ENCODE results near the gene TC2N.

The TC2N gene

GRCh38 chr14:91897106-91897701 is 29.9 kb upstream of the TC2N start:
- Mint-ChIP-seq H3K4me1 (ENCODE audit: low read depth) (peaks cover 19% of the 10 kb centered on the region), H3K36me3 (ENCODE audit: low read depth) (no peaks in the 10 kb centered on the region), H3K4me3 (no peak overlapping the region), H3K27me3 (no peaks in the 10 kb centered on the region), H3K27ac (no peak overlapping the region), H3K9me3 (no peaks in the 10 kb centered on the region)
- no peak for DNase-seq

- no peak overlapping the region for H3K27ac Mint-ChIP-seq
- no peak for DNase-seq
- H3K27me3 Mint-ChIP-seq: no peaks in the 10 kb centered on the region
- H3K9me3 Mint-ChIP-seq: no peaks in the 10 kb centered on the region
- H3K4me3 Mint-ChIP-seq: no peak overlapping the region
- H3K4me1 Mint-ChIP-seq (ENCODE audit: low read depth): peaks cover 24% of the 10 kb centered on the region
- H3K36me3 Mint-ChIP-seq (ENCODE audit: low read depth): no peaks in the 10 kb centered on the region
Measured at GRCh38 chr14:91896419-91896818, 29.1 kb upstream of the TC2N start.

- H3K4me3 Mint-ChIP-seq: no peak overlapping the region
- H3K27ac Mint-ChIP-seq: peak overlapping the region; percentile 84
- H3K9me3 Mint-ChIP-seq: no peaks in the 10 kb centered on the region
- H3K27me3 Mint-ChIP-seq: no peaks in the 10 kb centered on the region
- H3K36me3 Mint-ChIP-seq (ENCODE audit: low read depth): no peaks in the 10 kb centered on the region
- no peak for DNase-seq
- H3K4me1 Mint-ChIP-seq (ENCODE audit: low read depth): peaks cover 51% of the 10 kb centered on the region
Measured at GRCh38 chr14:91893669-91894068, 26.3 kb upstream of the TC2N start.

- Mint-ChIP-seq H3K9me3 (no peaks in the 10 kb centered on the region), H3K27ac (peak overlapping the region; percentile 84), H3K4me1 (ENCODE audit: low read depth) (peaks cover 53% of the 10 kb centered on the region), H3K36me3 (ENCODE audit: low read depth) (no peaks in the 10 kb centered on the region), H3K27me3 (no peaks in the 10 kb centered on the region), H3K4me3 (no peak overlapping the region)
- DNase-seq: no peak
Measured at GRCh38 chr14:91893007-91893406, 25.7 kb upstream of the TC2N start.

- H3K4me3 Mint-ChIP-seq: no peak overlapping the region
- no peak overlapping the region for H3K27ac Mint-ChIP-seq
Measured at GRCh38 chr14:91891721-91892220, 24.4 kb upstream of the TC2N start.

GRCh38 chr14:91891101-91891500 is 23.8 kb upstream of the TC2N start:
- H3K27me3 Mint-ChIP-seq: no peaks in the 10 kb centered on the region
- H3K4me3 Mint-ChIP-seq: no peak overlapping the region
- H3K27ac Mint-ChIP-seq: peak overlapping the region; percentile 68
- H3K9me3 Mint-ChIP-seq: no peaks in the 10 kb centered on the region
- peaks cover 53% of the 10 kb centered on the region for H3K4me1 Mint-ChIP-seq (ENCODE audit: low read depth)
- no peaks in the 10 kb centered on the region for H3K36me3 Mint-ChIP-seq (ENCODE audit: low read depth)
- DNase-seq: no peak

More at GRCh38 chr14:91891721-91892220, 24.4 kb upstream of the TC2N start:
- Mint-ChIP-seq H3K4me1 (ENCODE audit: low read depth) (peaks cover 53% of the 10 kb centered on the region), H3K27me3 (no peaks in the 10 kb centered on the region), H3K36me3 (ENCODE audit: low read depth) (no peaks in the 10 kb centered on the region), H3K9me3 (no peaks in the 10 kb centered on the region)
- no peak for DNase-seq

GRCh38 chr14:91890291-91890749 is 23.0 kb upstream of the TC2N start:
- Mint-ChIP-seq H3K4me1 (ENCODE audit: low read depth) (peaks cover 53% of the 10 kb centered on the region), H3K27me3 (no peaks in the 10 kb centered on the region), H3K9me3 (no peaks in the 10 kb centered on the region), H3K27ac (peak overlapping the region; percentile 68), H3K36me3 (ENCODE audit: low read depth) (no peaks in the 10 kb centered on the region), H3K4me3 (no peak overlapping the region)
- no peak for DNase-seq

GRCh38 chr14:91889477-91890211 is 22.3 kb upstream of the TC2N start:
- H3K27me3 Mint-ChIP-seq: no peaks in the 10 kb centered on the region
- H3K9me3 Mint-ChIP-seq: no peaks in the 10 kb centered on the region
- H3K4me3 Mint-ChIP-seq: no peak overlapping the region
- H3K36me3 Mint-ChIP-seq (ENCODE audit: low read depth): no peaks in the 10 kb centered on the region
- no peak for DNase-seq
- H3K4me1 Mint-ChIP-seq (ENCODE audit: low read depth): peaks cover 53% of the 10 kb centered on the region
- peak overlapping the region; percentile 44 for H3K27ac Mint-ChIP-seq

- Mint-ChIP-seq H3K4me1 (ENCODE audit: low read depth) (peaks cover 50% of the 10 kb centered on the region), H3K27ac (no peak overlapping the region), H3K9me3 (no peaks in the 10 kb centered on the region), H3K36me3 (ENCODE audit: low read depth) (no peaks in the 10 kb centered on the region), H3K4me3 (no peak overlapping the region), H3K27me3 (no peaks in the 10 kb centered on the region)
- no peak for DNase-seq
Measured at GRCh38 chr14:91888641-91889476, 21.5 kb upstream of the TC2N start.

GRCh38 chr14:91886961-91887360 is 19.6 kb upstream of the TC2N start:
- Mint-ChIP-seq H3K36me3 (ENCODE audit: low read depth) (no peaks in the 10 kb centered on the region), H3K9me3 (no peaks in the 10 kb centered on the region), H3K4me1 (ENCODE audit: low read depth) (peaks cover 33% of the 10 kb centered on the region), H3K4me3 (no peak overlapping the region), H3K27ac (no peak overlapping the region), H3K27me3 (no peaks in the 10 kb centered on the region)
- DNase-seq: no peak

GRCh38 chr14:91885839-91886238 is 18.5 kb upstream of the TC2N start:
- Mint-ChIP-seq H3K4me1 (ENCODE audit: low read depth) (peaks cover 30% of the 10 kb centered on the region), H3K27me3 (no peaks in the 10 kb centered on the region), H3K4me3 (no peak overlapping the region), H3K36me3 (ENCODE audit: low read depth) (no peaks in the 10 kb centered on the region), H3K27ac (no peak overlapping the region), H3K9me3 (no peaks in the 10 kb centered on the region)
- no peak for DNase-seq

GRCh38 chr14:91885113-91885712 is 17.9 kb upstream of the TC2N start:
- DNase-seq: no peak
- Mint-ChIP-seq H3K27ac (no peak overlapping the region), H3K36me3 (ENCODE audit: low read depth) (no peaks in the 10 kb centered on the region), H3K4me3 (no peak overlapping the region), H3K4me1 (ENCODE audit: low read depth) (peaks cover 30% of the 10 kb centered on the region), H3K27me3 (no peaks in the 10 kb centered on the region), H3K9me3 (no peaks in the 10 kb centered on the region)

GRCh38 chr14:91884664-91885063 is 17.3 kb upstream of the TC2N start:
- Mint-ChIP-seq H3K4me1 (ENCODE audit: low read depth) (peaks cover 30% of the 10 kb centered on the region), H3K27ac (no peak overlapping the region), H3K27me3 (no peaks in the 10 kb centered on the region), H3K9me3 (no peaks in the 10 kb centered on the region), H3K36me3 (ENCODE audit: low read depth) (no peaks in the 10 kb centered on the region), H3K4me3 (no peak overlapping the region)
- DNase-seq: no peak

- no peak for DNase-seq
- Mint-ChIP-seq H3K36me3 (ENCODE audit: low read depth) (no peaks in the 10 kb centered on the region), H3K27me3 (no peaks in the 10 kb centered on the region), H3K4me1 (ENCODE audit: low read depth) (peaks cover 25% of the 10 kb centered on the region), H3K9me3 (no peaks in the 10 kb centered on the region), H3K4me3 (no peak overlapping the region), H3K27ac (no peak overlapping the region)
Measured at GRCh38 chr14:91883753-91884152, 16.4 kb upstream of the TC2N start.

Data from activated T-cell treated with anti-CD3 and anti-CD28 coated beads, Interleukin-2, amount 50 U/mL, for 24 hours (primary cell).